SK-N-SH treated with all-trans-retinoic acid at 6 μM for 48 hours (cell line): ENCODE data around the gene EXOC7.
"Not testable (repeated sequence)": the region's sequence is repeated elsewhere in the genome, so short reads cannot be mapped to it uniquely, and the experiment has no call there.

Source experiments
- ATAC-seq: fragments of 200-7000 bp; cut with Tn5 transposase; 3 replicates; pipeline ENCODE4 v1.9.1; 2020; ENCODE audit warnings: mild to moderate bottlenecking, moderate library complexity
- ARNTL ChIP-seq: fragments of 450-650 bp; formaldehyde crosslinking; IDR thresholded peaks from 2 replicates; pipeline ENCODE4 v1.5.0; 2020; ENCODE audit warnings: low read depth, mild to moderate bottlenecking, moderate library complexity, borderline replicate concordance
- BACH2 ChIP-seq: fragments of 250-450 bp; sonication (Bioruptor Pico); IDR thresholded peaks from 2 replicates; pipeline ENCODE4 v1.9.0; 2021; ENCODE audit warnings: mild to moderate bottlenecking, borderline replicate concordance
- CSDC2 ChIP-seq: fragments of 250-450 bp; sonication (Bioruptor Pico); IDR thresholded peaks from 2 replicates; pipeline ENCODE4 v1.5.0; 2020; ENCODE audit warnings: mild to moderate bottlenecking, moderate library complexity
- CSRNP3 ChIP-seq: fragments of 250-450 bp; sonication (Bioruptor Pico); IDR thresholded peaks from 2 replicates; pipeline ENCODE4 v1.5.1; 2021; ENCODE audit warnings: mild to moderate bottlenecking, moderate library complexity
- ESRRG ChIP-seq: fragments of 250-450 bp; sonication (Bioruptor Pico); IDR thresholded peaks from 2 replicates; pipeline ENCODE4 v1.6.1; 2021; ENCODE audit warnings: mild to moderate bottlenecking
- GLIS3 ChIP-seq: fragments of 250-450 bp; sonication (Bioruptor Pico); IDR thresholded peaks from 2 replicates; pipeline ENCODE4 v1.5.0; 2020; ENCODE audit warnings: mild to moderate bottlenecking, moderate library complexity
- ISL1 ChIP-seq: fragments of 250-450 bp; sonication (Bioruptor Pico); IDR thresholded peaks from 2 replicates; pipeline ENCODE4 v2.1.2; 2022; ENCODE audit warnings: mild to moderate bottlenecking, moderate library complexity
- POU6F1 ChIP-seq: fragments of 250-450 bp; sonication (Bioruptor Pico); IDR thresholded peaks from 2 replicates; pipeline ENCODE4 v1.8.0; 2021; ENCODE audit warnings: low read depth, mild to moderate bottlenecking, moderate library complexity, borderline replicate concordance
- SNAI2 ChIP-seq: fragments of 250-450 bp; sonication (Bioruptor Pico); IDR thresholded peaks from 2 replicates; pipeline ENCODE4 v1.5.0; 2020; ENCODE audit warnings: mild to moderate bottlenecking, moderate library complexity
- TCF4 ChIP-seq: fragments of 250-450 bp; sonication (Bioruptor Pico); IDR thresholded peaks from 2 replicates; pipeline ENCODE4 v1.8.0; 2021; ENCODE audit warnings: mild to moderate bottlenecking, moderate library complexity, borderline replicate concordance
- TOX ChIP-seq: fragments of 250-450 bp; sonication (Bioruptor Pico); IDR thresholded peaks from 2 replicates; pipeline ENCODE4 v1.8.0; 2021; ENCODE audit warnings: mild to moderate bottlenecking, moderate library complexity, borderline replicate concordance
- TSHZ2 ChIP-seq: fragments of 250-450 bp; sonication (Bioruptor Pico); IDR thresholded peaks from 2 replicates; pipeline ENCODE4 v1.5.0; 2020; ENCODE audit warnings: mild to moderate bottlenecking, moderate library complexity
- ZC3H10 ChIP-seq: fragments of 250-450 bp; sonication (Bioruptor Pico); IDR thresholded peaks from 2 replicates; pipeline ENCODE4 v1.5.1; 2021; ENCODE audit warnings: mild to moderate bottlenecking, moderate library complexity
- ZFP3 ChIP-seq: fragments of 250-450 bp; sonication (Bioruptor Pico); IDR thresholded peaks from 2 replicates; pipeline ENCODE4 v1.5.0; 2020; ENCODE audit warnings: mild to moderate bottlenecking, moderate library complexity
- ZFP30 ChIP-seq: fragments of 450-650 bp; formaldehyde crosslinking; IDR thresholded peaks from 2 replicates; pipeline ENCODE4 v1.5.0; 2022; ENCODE audit warnings: mild to moderate bottlenecking, moderate library complexity
- ZNF8 ChIP-seq: fragments of 450-650 bp; formaldehyde crosslinking; IDR thresholded peaks from 2 replicates; pipeline ENCODE4 v1.5.0; 2020; ENCODE audit warnings: mild to moderate bottlenecking, moderate library complexity

Gene EXOC7

GRCh38 chr17:76079535-76079955 lies 24.0 kb downstream of the EXOC7 start (continued):
- TF ChIP-seq ZFP3 (CRISPR knock-in tag) = no peak
- TF ChIP-seq ZNF8 (CRISPR knock-in tag) = no peak
- TF ChIP-seq, all 23 proteins: peak for 0

GRCh38 chr17:76078860-76079534 lies 24.6 kb downstream of the EXOC7 start, which contains the start of gene ZACN:
Gene ZACN (plus strand): TSS chr17:76079182. CDS start chr17:76079265, 83 bp downstream.
- ATAC-seq = peak; percentile 1; the same call in 2 of the 3 replicates
- TF ChIP-seq ZC3H10 (CRISPR knock-in tag) = no peak
- no peak for TF ChIP-seq CSDC2 (CRISPR knock-in tag)
- TF ChIP-seq ARNTL (CRISPR knock-in tag) = no peak

GRCh38 chr17:76078370-76078769 lies 25.2 kb downstream of the EXOC7 start:
- ATAC-seq = not testable (repeated sequence)

GRCh38 chr17:76077584-76078110 lies 25.9 kb downstream of the EXOC7 start:
- ATAC-seq = no peak

GRCh38 chr17:76076765-76077583 lies 26.6 kb downstream of the EXOC7 start:
- no peak for TF ChIP-seq TOX (CRISPR knock-in tag)
- TF ChIP-seq ARNTL (CRISPR knock-in tag) = no peak
- no peak for TF ChIP-seq GLIS3
- no peak for ATAC-seq

More at GRCh38 chr17:76077584-76078110, 25.9 kb downstream of the EXOC7 start:
- TF ChIP-seq POU6F1 (CRISPR knock-in tag) (no peak), SNAI2 (no peak)

GRCh38 chr17:76076146-76076764 lies 27.3 kb downstream of the EXOC7 start:
- no peak for ATAC-seq
- TF ChIP-seq TCF4 (CRISPR knock-in tag) (no peak), TSHZ2 (CRISPR knock-in tag) (no peak), BACH2 (CRISPR knock-in tag) (no peak), SNAI2 (no peak), ISL1 (CRISPR knock-in tag) (no peak), CSRNP3 (CRISPR knock-in tag) (no peak), ARNTL (CRISPR knock-in tag) (no peak), ZFP30 (CRISPR knock-in tag) (no peak), ESRRG (CRISPR knock-in tag) (no peak)
- TF ChIP-seq, all 23 proteins: peak for 0
